Measurements from ENCODE around the gene SNAPC1.
"Not testable (repeated sequence)": the region's sequence is repeated elsewhere in the genome, so short reads cannot be mapped to it uniquely, and the experiment has no call there.

Gene SNAPC1

GRCh38 chr14:61761959-61762786, at the start of gene SNAPC1:
TSS of gene SNAPC1 (plus strand) at chr14:61762420. CDS start at chr14:61762461, 41 bp downstream.
- DNase-seq: peak; percentile 95

DNA sequence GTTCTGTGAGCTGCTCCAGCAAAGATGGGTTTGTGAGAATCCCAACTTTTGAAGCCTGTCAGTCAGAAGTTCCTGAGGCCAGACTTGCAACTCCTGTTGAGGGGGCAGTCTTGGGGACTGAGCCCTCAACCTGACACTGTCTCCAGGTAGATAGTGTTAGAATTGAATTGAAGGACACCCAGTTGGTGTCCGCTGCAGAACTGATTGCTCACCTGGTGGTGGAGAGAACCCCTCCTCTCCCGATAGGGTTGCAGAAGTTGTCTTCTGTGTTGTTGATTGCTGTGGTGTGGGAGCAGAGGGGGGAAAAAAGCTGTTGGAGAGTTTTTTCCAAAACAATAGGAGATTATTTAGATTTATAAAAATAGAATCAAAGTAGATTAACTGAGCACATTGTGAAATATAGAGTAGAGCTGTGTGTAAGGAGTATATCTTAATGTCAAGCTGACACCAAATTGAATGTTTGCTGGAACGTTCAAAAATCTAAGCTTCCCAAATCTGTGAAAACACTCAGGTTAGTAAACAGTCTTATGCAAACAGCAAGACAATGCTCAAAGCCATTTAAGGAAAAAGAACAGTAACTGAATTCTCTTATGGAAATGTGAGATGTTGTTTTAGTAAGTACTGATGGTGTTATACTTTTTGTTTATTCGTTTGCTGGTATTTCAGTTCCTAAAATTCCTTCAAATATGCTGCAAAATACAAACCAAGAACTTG, 48.3 kb upstream of the SNAPC1 start:
- DNase-seq: no peak

DNA sequence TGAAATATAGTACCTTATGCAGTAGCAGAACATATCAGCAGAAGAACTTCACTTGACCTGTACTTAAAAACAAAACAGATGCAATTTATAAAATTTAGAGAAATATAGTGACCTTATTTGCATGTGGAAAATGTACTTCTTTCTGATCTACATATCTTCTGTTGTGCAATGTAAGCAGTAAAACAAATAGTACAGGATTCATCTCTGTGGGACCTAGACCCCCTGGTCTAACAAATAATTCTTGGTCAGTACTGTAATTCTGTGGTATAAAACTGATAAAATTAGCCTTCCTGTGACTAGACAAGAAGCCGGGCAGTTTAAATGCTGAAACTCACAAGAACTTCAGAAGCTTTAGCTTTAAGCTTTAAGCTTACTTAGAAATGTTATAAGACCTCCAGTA, 45.3 kb upstream of the SNAPC1 start:
- no peak for DNase-seq

- no peak for DNase-seq
These were observed 44.2 kb upstream of the SNAPC1 start for GRCh38 chr14:61718039-61718438.

GRCh38 chr14:61719344-61720293, 42.6 kb upstream of the SNAPC1 start:
- no peak for DNase-seq

- peak; percentile 11 for DNase-seq
These were observed 41.9 kb upstream of the SNAPC1 start for GRCh38 chr14:61720294-61720661.

DNA sequence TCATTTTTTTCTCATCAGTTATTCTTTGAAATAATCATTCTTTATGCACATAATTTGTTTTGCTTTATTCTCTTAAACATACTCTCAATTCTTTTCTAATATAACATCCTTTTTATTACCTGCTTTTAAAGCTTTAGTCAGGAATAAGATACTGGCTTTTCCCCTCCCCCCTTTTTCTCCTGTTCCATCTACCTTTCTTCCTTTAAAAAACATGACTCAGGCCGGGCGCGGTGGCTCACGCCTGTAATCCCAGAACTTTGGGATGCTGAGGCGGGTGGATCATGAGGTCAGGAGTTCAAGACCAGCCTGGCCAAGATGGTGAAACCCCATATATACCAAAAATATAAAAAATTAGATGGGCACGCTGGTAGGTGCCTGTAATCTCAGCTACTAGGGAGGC, 41.5 kb upstream of the SNAPC1 start:
- no peak for DNase-seq

DNA sequence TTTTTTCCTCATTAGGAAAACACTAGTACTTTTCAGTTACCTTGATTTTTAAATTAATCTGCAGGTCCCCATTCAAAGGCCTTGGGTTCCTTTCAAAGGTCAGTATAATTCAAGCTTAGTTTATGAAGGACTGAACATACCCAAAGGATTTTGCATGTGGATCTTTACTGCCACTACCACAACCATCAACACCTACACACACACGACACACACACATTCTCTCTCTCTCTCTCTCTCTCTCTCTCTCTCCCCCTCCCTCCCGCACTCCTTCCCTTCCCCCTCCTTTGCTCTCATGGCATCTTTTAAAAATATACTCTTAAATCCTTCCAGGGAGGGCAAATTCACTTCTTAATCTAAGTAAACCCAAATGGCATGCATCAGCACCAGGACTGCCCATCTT, 38.1 kb upstream of the SNAPC1 start:
- no peak for DNase-seq

GRCh38 chr14:61726778-61727658, 35.2 kb upstream of the SNAPC1 start:
- no peak for DNase-seq

GRCh38 chr14:61730756-61731373, 31.4 kb upstream of the SNAPC1 start:
- DNase-seq: no peak

GRCh38 chr14:61733972-61734371, 28.2 kb upstream of the SNAPC1 start:
- no peak for DNase-seq

- no peak for DNase-seq
These were observed 25.5 kb upstream of the SNAPC1 start for GRCh38 chr14:61736751-61737150.

DNA sequence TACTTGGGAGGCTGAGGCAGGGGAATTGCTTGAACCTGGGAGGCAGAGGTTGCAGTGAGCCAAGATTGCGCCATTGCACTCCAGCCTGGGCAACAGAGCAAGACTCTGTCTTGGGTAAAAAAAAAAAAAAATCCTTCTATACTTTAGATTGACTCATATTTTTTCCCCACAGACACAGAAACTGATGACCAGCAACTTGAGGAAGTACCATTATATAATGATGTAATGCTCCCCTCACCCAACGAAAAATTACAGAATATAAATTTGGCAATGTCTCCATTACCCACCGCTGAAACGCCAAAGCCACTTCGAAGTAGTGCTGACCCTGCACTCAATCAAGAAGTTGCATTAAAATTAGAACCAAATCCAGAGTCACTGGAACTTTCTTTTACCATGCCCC, 24.3 kb upstream of the SNAPC1 start:
- no peak for DNase-seq

DNA sequence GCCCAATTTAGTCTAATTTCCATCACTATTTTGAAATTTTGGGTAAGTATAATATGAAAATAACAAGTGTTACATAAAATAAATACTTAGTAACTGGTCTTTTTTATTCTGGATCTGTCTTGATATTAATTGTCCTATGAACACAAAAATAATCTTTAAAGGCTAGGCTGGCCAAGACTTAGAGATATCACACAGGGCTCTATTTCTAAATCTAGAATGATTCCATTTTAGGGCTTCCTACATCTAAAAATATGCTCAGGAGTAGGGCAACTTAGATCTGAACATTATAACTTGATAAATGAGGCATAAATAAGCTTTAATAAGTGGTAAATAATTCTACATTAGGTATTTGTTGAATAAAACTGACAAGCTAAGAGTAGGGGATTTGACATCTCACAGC, 23.1 kb upstream of the SNAPC1 start:
- DNase-seq: no peak

DNA sequence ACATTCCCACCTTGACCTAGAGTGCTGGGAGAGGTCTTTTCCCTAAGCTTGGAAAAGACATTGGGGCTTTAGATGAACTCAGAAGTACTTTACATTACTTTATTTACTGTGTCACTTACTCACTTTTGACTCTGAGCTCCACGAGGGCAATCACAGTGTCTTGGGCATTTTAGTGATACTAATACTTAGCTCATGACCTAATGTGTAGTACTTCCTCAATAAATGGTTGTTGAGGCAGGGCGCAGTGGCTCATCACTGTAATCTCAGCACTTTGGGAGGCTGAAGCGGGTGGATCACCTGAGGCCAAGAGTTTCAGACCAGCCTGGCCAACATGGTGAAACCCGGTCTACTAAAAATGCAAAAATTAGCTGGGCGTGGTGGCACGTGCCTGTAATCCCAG, 19.8 kb upstream of the SNAPC1 start:
- no peak for DNase-seq

- DNase-seq: no peak
These were observed 18.0 kb upstream of the SNAPC1 start for GRCh38 chr14:61744238-61744637.

DNA sequence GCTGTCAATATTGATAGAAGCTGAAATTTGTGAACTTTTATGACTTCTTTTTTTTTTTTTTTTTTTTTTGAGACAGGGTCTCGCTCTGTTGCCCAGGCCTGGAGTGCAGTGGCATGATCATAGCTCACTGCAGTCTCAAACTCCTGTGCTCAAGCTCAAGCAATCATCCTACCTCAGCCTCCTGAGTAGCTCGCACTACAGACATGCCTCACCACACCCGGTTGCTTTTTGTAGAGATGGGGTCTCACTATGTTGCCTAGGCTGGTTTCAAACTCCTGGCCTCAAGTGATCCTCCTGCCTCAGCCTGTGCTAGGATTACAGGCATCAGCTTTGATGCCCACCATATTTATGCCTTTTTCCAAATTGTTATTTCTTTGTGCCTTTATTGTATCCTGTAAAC, 15.9 kb upstream of the SNAPC1 start:
- not testable (repeated sequence) for DNase-seq

GRCh38 chr14:61746881-61747280, 15.3 kb upstream of the SNAPC1 start:
- DNase-seq: no peak

DNA sequence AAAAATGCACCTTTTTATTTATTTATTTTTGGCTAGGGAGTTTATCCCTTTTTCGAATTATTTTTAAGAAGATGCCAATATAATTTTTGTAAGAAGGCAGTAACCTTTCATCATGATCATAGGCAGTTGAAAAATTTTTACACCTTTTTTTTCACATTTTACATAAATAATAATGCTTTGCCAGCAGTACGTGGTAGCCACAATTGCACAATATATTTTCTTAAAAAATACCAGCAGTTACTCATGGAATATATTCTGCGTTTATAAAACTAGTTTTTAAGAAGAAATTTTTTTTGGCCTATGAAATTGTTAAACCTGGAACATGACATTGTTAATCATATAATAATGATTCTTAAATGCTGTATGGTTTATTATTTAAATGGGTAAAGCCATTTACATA, 14.9 kb upstream of the SNAPC1 start:
- DNase-seq: no peak

- no peak for DNase-seq
These were observed 13.0 kb upstream of the SNAPC1 start for GRCh38 chr14:61749264-61749663.

- DNase-seq: no peak
These were observed 12.4 kb upstream of the SNAPC1 start for GRCh38 chr14:61749867-61750266.

Data from NCI-H226 (cell line).